Neural progenitor cell (in vitro differentiated cells): ENCODE measurements around the gene DVL3. TPM values are rescaled to one million over a fixed set of nuclear protein-coding genes. Genes with fewer than 3 reads are reported as not detected.

Experiments used
- DNase-seq: peaks from one replicate; pipeline ENCODE4 v3.0.0-alpha.2; 2016; ENCODE audit warnings: low spot score
- H2AFZ ChIP-seq: fragments of 200-600 bp; sonication (generic); replicated peaks from 2 replicates; pipeline ENCODE4 v1.6.1; 2016; ENCODE audit warnings: antibody characterized with exemption
- H3F3A ChIP-seq: fragments of 200-600 bp; sonication (generic); 2 replicates; pipeline ENCODE4 v1.6.1; 2016; ENCODE audit warnings: antibody characterized with exemption, low read depth
- H3K27ac ChIP-seq: fragments of 200-600 bp; sonication (generic); 2 replicates; pipeline ENCODE4 v1.5.1; 2016; ENCODE audit warnings: mild to moderate bottlenecking
- H3K27me3 ChIP-seq: fragments of 200-600 bp; sonication (generic); 2 replicates; pipeline ENCODE4 v1.6.1; 2016; ENCODE audit warnings: mild to moderate bottlenecking, moderate library complexity
- H3K36me3 ChIP-seq: fragments of 200-600 bp; sonication (generic); 2 replicates; pipeline ENCODE4 v1.5.1; 2016
- H3K4me1 ChIP-seq: fragments of 200-600 bp; sonication (generic); 2 replicates; pipeline ENCODE4 v1.6.1; 2016; ENCODE audit warnings: mixed run types
- H3K4me2 ChIP-seq: fragments of 200-600 bp; sonication (generic); 2 replicates; pipeline ENCODE4 v1.6.1; 2016
- H3K4me3 ChIP-seq: fragments of 200-600 bp; sonication (generic); 2 replicates; pipeline ENCODE4 v1.5.1; 2016
- H3K79me2 ChIP-seq: fragments of 200-600 bp; sonication (generic); 2 replicates; pipeline ENCODE4 v1.6.1; 2016; ENCODE audit warnings: low read depth
- H3K9ac ChIP-seq: fragments of 200-600 bp; sonication (generic); 2 replicates; pipeline ENCODE4 v1.6.1; 2016
- H3K9me3 ChIP-seq: fragments of 200-600 bp; sonication (generic); 2 replicates; pipeline ENCODE4 v1.5.1; 2016; ENCODE audit warnings: low read depth
- H4K20me1 ChIP-seq: fragments of 200-600 bp; sonication (generic); 2 replicates; pipeline ENCODE4 v1.6.1; 2016; ENCODE audit warnings: low read depth
- H3K27ac Mint-ChIP-seq: 3 replicates; pipeline ENCODE4 v1.8.0; 2021; ENCODE audit warnings: mixed read lengths
- H3K27me3 Mint-ChIP-seq: 2 replicates; pipeline ENCODE4 v1.8.0; 2022; ENCODE audit warnings: low read depth, mild to moderate bottlenecking, inconsistent platforms, moderate library complexity, mixed read lengths; ENCODE audit not compliant: insufficient read depth
- H3K36me3 Mint-ChIP-seq: 3 replicates; pipeline ENCODE4 v1.8.0; 2021; ENCODE audit warnings: mixed read lengths
- H3K4me1 Mint-ChIP-seq: 3 replicates; pipeline ENCODE4 v1.8.0; 2021; ENCODE audit warnings: mixed read lengths
- H3K4me3 Mint-ChIP-seq: 3 replicates; pipeline ENCODE4 v1.8.0; 2021; ENCODE audit warnings: mild to moderate bottlenecking, moderate library complexity, mixed read lengths
- H3K9me3 Mint-ChIP-seq: 3 replicates; pipeline ENCODE4 v1.8.0; 2020; ENCODE audit warnings: mixed read lengths
- EZH2 ChIP-seq: fragments of 200-600 bp; sonication (generic); IDR thresholded peaks from 2 replicates; pipeline ENCODE4 v1.6.1; 2017; ENCODE audit warnings: antibody characterized with exemption, mild to moderate bottlenecking, moderate library complexity
- EZH2phosphoT487 ChIP-seq: fragments of 200-600 bp; sonication (generic); IDR thresholded peaks from 2 replicates; pipeline ENCODE4 v1.6.1; 2017; ENCODE audit warnings: antibody characterized with exemption
- total RNA-seq: library from RNA; depleted of rRNA; stranded (reverse); fragments of >200 nt; gene quantifications from 2 replicates; pipeline ENCODE4 v1.2.3, GENCODE V29; 2015; ENCODE audit warnings: low replicate concordance
- TF ChIP-seq, protein P1 (sequence below): fragments of 200-600 bp; sonication (generic); IDR thresholded peaks from 2 replicates; pipeline ENCODE4 v1.5.1; 2017; ENCODE audit warnings: antibody characterized with exemption, mild to moderate bottlenecking

The DVL3 gene
- total RNA-seq: 29.8 and 59.2 TPM in 2 replicates

DNA sequence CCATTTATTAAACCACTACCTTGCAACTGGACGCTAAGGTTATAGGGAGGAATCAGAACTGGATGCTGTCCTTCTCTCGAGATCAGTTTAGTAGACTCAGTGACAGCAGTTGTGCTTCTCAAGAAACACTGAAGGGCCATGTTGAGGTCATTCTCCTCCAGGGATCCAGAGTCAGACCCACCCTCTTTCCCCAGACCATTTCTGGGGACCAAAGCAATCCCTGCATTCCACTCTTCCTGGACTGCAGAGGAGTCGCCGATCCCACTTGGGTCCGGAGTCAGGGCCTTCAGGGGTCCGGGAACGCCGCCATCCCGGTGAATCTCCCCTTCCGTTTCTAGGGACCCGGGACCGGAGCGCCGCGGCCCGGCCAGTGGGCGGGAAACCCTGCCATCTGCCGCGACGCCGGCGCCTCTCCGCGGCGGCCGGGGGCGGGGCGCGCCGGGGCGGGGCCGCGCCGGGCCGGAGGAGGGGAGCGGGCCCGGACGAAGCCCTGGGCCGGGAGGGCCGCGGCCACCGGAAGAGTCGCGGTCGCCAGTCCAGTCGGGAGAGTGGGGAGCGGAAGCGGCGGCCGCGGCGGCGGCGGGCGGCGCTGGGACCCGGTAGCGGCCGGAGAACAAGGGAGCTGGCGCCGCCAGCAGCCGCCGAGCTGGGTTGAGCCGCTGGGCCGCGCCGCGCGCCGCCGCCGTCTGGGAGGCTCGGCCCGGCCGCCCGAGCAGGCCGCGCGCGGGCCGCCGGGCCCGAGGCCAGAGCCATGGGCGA lies at the start of gene DVL3:
DVL3 (plus strand) TSS at position 493 of the 759 bp plus-strand sequence; CDS start at position 752, 259 bp downstream.
- Histone ChIP-seq H3K36me3 (no peaks in the 10 kb centered on the region), H3K9me3 (no peaks in the 10 kb centered on the region), H2AFZ (peak within 1 kb of the TSS; percentile 89), H4K20me1 (peaks cover 30% of the 10 kb centered on the region), H3K27ac (peak within 1 kb of the TSS; percentile 92), H3K79me2 (peaks cover 54% of the 10 kb centered on the region), H3K27me3 (no peaks in the 10 kb centered on the region), H3F3A (peaks cover 42% of the 10 kb centered on the region), H3K4me2 (peak within 1 kb of the TSS; percentile 86), H3K9ac (peak within 1 kb of the TSS; percentile 87), H3K4me3 (peak within 1 kb of the TSS; percentile 100), H3K4me1 (peaks cover 19% of the 10 kb centered on the region)
- peak within 1 kb of the TSS; percentile 97 for H3K27ac Mint-ChIP-seq
- TF ChIP-seq, protein P1, sequence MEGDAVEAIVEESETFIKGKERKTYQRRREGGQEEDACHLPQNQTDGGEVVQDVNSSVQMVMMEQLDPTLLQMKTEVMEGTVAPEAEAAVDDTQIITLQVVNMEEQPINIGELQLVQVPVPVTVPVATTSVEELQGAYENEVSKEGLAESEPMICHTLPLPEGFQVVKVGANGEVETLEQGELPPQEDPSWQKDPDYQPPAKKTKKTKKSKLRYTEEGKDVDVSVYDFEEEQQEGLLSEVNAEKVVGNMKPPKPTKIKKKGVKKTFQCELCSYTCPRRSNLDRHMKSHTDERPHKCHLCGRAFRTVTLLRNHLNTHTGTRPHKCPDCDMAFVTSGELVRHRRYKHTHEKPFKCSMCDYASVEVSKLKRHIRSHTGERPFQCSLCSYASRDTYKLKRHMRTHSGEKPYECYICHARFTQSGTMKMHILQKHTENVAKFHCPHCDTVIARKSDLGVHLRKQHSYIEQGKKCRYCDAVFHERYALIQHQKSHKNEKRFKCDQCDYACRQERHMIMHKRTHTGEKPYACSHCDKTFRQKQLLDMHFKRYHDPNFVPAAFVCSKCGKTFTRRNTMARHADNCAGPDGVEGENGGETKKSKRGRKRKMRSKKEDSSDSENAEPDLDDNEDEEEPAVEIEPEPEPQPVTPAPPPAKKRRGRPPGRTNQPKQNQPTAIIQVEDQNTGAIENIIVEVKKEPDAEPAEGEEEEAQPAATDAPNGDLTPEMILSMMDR: no peak
- no peak for TF ChIP-seq EZH2
- no peak for TF ChIP-seq EZH2phosphoT487
- no peaks in the 10 kb centered on the region for H3K9me3 Mint-ChIP-seq
- peak within 1 kb of the TSS; percentile 99 for H3K4me3 Mint-ChIP-seq
- peaks cover 34% of the 10 kb centered on the region for H3K4me1 Mint-ChIP-seq
- peaks cover under 1% of the 10 kb centered on the region for H3K36me3 Mint-ChIP-seq
- peak; percentile 88 for DNase-seq
- H3K27me3 Mint-ChIP-seq: peaks cover 12% of the 10 kb centered on the region

DNA sequence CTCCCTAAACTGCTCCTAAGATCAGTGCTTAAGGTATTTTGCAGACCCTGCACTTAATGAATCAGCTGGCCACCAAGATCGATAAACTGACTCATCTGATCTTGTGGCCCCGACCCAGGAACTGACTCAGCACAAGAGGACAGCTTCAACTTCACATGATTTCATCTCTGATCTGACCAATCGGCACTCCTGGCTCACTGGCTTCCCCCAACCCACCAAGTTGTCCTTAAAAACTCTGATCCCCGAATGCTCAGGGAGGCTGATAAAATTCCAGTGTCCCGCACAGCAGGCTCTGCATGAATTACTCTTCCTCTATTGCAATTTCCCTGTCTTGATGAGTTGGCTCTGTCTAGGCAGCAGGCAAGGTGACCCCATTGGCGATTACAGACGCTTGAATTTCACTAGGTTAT lies 44.9 kb upstream of the DVL3 start:
- Mint-ChIP-seq H3K4me3 (no peak overlapping the region), H3K27me3 (peaks cover 2% of the 10 kb centered on the region), H3K36me3 (no peaks in the 10 kb centered on the region), H3K4me1 (peaks cover 6% of the 10 kb centered on the region), H3K27ac (no peak overlapping the region), H3K9me3 (no peaks in the 10 kb centered on the region)
- no peak overlapping the region for H3K9ac ChIP-seq
- H3K27me3 ChIP-seq: no peaks in the 10 kb centered on the region
- no peak overlapping the region for H3K4me3 ChIP-seq
- H3K79me2 ChIP-seq: no peaks in the 10 kb centered on the region
- H3K4me1 ChIP-seq: no peaks in the 10 kb centered on the region
- no peak overlapping the region for H3K4me2 ChIP-seq
- TF ChIP-seq EZH2phosphoT487 (no peak), EZH2 (no peak)
- TF ChIP-seq, protein P1: no peak
- H3K36me3 ChIP-seq: no peaks in the 10 kb centered on the region
- DNase-seq: peak; percentile 3
- no peak overlapping the region for H3K27ac ChIP-seq
- no peaks in the 10 kb centered on the region for H3F3A ChIP-seq
- H3K9me3 ChIP-seq: no peaks in the 10 kb centered on the region
- H2AFZ ChIP-seq: peak overlapping the region; percentile 85
- H4K20me1 ChIP-seq: no peaks in the 10 kb centered on the region

DNA sequence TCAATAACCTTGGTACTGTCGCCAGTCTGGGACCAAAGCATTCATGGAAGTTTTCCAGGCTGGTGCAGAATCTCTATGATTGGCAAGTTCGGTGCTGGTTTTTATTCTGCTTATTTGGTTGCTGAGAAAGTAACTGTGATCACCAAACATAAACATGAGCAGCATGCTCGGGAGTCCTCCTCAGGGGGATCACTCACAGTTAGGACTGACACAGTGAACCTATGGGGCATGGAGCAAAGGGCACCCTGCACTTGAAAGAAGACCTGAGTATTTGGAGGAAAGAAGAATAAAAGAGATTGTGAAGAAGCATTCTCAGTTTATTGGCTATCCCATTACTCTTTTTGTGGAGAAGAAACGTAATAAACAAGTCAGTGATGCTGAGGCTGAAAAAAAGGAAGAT lies 39.2 kb upstream of the DVL3 start:
- Mint-ChIP-seq H3K36me3 (no peaks in the 10 kb centered on the region), H3K4me1 (no peaks in the 10 kb centered on the region), H3K27me3 (peaks cover 2% of the 10 kb centered on the region), H3K27ac (no peak overlapping the region), H3K4me3 (no peak overlapping the region), H3K9me3 (no peaks in the 10 kb centered on the region)
- Histone ChIP-seq H3K9me3 (no peaks in the 10 kb centered on the region), H3K79me2 (no peaks in the 10 kb centered on the region), H3K27me3 (no peaks in the 10 kb centered on the region), H3K9ac (no peak overlapping the region), H4K20me1 (no peaks in the 10 kb centered on the region), H3K36me3 (no peaks in the 10 kb centered on the region), H3K4me3 (no peak overlapping the region), H3F3A (no peaks in the 10 kb centered on the region), H3K4me1 (no peaks in the 10 kb centered on the region), H3K4me2 (no peak overlapping the region), H2AFZ (no peak overlapping the region), H3K27ac (no peak overlapping the region)
- TF ChIP-seq EZH2phosphoT487 (no peak), EZH2 (no peak)
- TF ChIP-seq, protein P1: no peak
- DNase-seq: no peak
